ENCODE measurements around the gene SETBP1. TPM values are rescaled to one million over a fixed set of nuclear protein-coding genes. Genes with fewer than 3 reads are reported as not detected.

Gene SETBP1
- total RNA-seq, 2 experiments from 2014 or later, result 0.74 to 1.4 TPM

DNA sequence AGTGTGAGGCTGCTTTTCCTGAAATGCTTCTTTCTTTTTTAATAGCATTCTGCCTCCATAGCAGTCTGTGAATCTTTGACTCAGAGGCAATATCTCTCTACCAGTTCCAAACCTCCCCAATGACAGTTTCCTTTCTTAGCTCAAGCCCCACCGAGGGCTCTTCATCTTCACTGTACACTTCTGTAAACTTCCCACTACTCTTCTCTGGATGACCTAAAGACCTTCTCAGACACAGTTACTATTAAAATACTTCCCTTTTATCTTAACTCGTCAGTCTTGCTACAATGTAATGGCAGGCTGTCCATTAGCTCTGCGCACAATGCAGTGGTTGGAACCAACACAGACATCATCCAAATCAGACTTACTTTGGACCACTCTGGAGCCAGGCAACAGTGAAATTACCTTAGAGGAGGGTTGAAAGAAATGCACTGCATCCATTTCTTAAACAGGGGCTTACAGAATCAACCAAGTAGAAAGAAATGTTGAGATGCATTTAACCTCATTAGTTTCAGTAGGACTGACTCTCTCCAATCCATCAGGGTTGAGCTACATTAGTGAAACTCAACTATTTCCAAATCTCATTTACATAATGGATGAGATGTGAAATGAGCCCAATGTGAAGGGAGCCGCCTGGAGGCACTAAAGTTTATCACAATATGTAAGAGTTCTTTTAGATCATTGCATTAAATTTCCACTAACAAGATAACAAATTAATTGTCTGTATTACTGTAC, 343.8 kb downstream of the SETBP1 start:
- intact Hi-C loops (cut with micrococcal nuclease), result no loop called here
- DNase-seq, result no peak
- H3K9me3 Mint-ChIP-seq, result no peaks in the 10 kb centered on the region
- H3K27ac Mint-ChIP-seq, result no peak overlapping the region
- CTCF ChIA-PET, result interaction anchor here (0.6 kb wide), 1 partner anchor 1713 kb away, joined by 3 read pairs; no protein-coding TSS in a partner anchor
- no peaks in the 10 kb centered on the region for H3K27me3 Mint-ChIP-seq (ENCODE audit: low read depth)
- H3K4me3 Mint-ChIP-seq, result no peak overlapping the region
- H3K36me3 Mint-ChIP-seq (ENCODE audit: low read depth), result no peaks in the 10 kb centered on the region
- no peaks in the 10 kb centered on the region for H3K4me1 Mint-ChIP-seq (ENCODE audit: low read depth)

DNA sequence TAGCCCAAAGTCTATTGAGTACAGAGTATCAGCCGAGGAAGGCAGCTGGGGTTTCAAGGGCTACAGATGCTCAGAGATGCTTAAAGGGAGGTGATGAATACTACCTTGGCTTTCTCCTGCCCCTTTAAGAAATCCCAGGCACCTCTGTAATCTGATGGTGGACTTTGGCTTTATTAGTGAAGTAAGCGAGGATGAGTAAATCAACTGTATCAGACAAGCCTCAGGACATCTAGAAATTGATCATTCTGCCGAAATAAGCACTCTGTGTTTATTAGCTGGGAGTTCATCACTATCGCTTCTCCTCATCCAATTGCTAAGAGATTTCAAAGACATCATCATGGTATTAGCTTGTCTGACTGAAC, 344.4 kb downstream of the SETBP1 start:
- DNase-seq, result no peak
- no peaks in the 10 kb centered on the region for H3K27me3 Mint-ChIP-seq (ENCODE audit: low read depth)
- CTCF ChIA-PET, result no interaction called here
- no peaks in the 10 kb centered on the region for H3K36me3 Mint-ChIP-seq (ENCODE audit: low read depth)
- H3K4me1 Mint-ChIP-seq (ENCODE audit: low read depth), result no peaks in the 10 kb centered on the region
- no peak overlapping the region for H3K27ac Mint-ChIP-seq
- H3K4me3 Mint-ChIP-seq, result no peak overlapping the region
- intact Hi-C loops (cut with micrococcal nuclease), result no loop called here
- no peaks in the 10 kb centered on the region for H3K9me3 Mint-ChIP-seq

DNA sequence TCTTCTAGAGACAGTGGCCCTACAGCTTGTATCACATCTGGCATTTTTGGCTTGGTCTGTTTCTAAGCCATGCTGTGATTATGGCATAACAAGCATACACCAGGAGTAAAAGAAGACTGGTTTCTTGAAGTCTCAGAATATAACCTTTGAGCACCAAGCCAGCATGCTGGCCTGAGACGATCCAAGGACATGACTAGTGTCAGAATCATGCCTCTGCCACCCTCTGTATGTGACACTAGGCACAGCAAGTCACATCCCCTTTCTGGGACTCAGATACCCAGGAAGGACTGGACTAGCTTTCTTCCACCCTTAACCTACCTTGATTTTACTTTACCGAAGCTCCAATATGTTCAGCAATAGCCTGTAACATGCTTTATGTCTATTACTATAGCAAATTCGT, 345.5 kb downstream of the SETBP1 start:
- no peaks in the 10 kb centered on the region for H3K9me3 Mint-ChIP-seq
- H3K4me3 Mint-ChIP-seq, result no peak overlapping the region
- no peak for DNase-seq
- CTCF ChIA-PET, result no interaction called here
- no peaks in the 10 kb centered on the region for H3K36me3 Mint-ChIP-seq (ENCODE audit: low read depth)
- no peaks in the 10 kb centered on the region for H3K4me1 Mint-ChIP-seq (ENCODE audit: low read depth)
- H3K27me3 Mint-ChIP-seq (ENCODE audit: low read depth), result no peaks in the 10 kb centered on the region
- intact Hi-C loops (cut with micrococcal nuclease), result no loop called here
- H3K27ac Mint-ChIP-seq, result no peak overlapping the region

DNA sequence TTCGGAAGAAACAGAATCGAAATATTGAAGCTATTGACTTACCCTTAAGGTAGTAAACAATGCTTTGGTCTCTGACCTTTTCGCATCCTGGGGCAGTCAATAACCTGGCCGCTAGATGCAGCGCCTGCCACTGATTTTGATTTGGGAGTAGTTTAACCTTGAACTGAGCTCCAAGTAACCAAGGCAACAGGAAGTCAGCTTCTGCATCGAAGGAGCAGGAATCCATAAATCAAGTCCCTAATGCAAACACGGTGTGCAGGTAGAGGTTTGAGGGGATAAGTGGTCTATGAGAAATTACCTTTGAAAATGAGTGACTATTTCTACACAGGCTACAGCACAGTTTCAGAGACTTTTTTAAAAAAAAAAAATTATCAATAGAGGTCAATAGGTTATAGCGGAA, 353.5 kb downstream of the SETBP1 start:
- intact Hi-C loops (cut with micrococcal nuclease), result no loop called here
- no peaks in the 10 kb centered on the region for H3K4me1 Mint-ChIP-seq (ENCODE audit: low read depth)
- DNase-seq, result no peak
- CTCF ChIA-PET, result no interaction called here
- no peaks in the 10 kb centered on the region for H3K9me3 Mint-ChIP-seq
- H3K36me3 Mint-ChIP-seq (ENCODE audit: low read depth), result no peaks in the 10 kb centered on the region
- H3K4me3 Mint-ChIP-seq, result no peak overlapping the region
- H3K27ac Mint-ChIP-seq, result no peak overlapping the region
- no peaks in the 10 kb centered on the region for H3K27me3 Mint-ChIP-seq (ENCODE audit: low read depth)

DNA sequence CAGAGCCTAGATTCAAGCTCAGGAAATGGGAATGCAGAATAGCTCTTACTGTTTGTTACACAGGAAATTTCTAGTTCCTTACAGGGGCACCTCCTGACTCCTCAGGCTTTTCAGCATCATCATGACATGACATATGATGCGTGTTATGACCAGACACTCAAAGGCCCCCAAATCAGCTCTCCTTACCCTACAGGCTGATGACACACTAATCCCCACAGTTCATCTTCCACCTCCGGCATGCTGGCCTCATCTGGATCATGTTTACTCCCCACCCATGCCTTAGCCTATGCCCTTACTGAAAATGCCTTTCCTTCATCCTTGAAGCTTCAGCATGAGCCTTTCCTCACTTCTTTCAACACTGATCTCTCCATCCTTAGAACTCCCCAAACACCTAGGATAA, 356.9 kb downstream of the SETBP1 start:
- DNase-seq, result no peak
- Mint-ChIP-seq H3K27ac (no peak overlapping the region), H3K27me3 (ENCODE audit: low read depth) (no peaks in the 10 kb centered on the region), H3K36me3 (ENCODE audit: low read depth) (no peaks in the 10 kb centered on the region), H3K9me3 (no peaks in the 10 kb centered on the region), H3K4me3 (no peak overlapping the region), H3K4me1 (ENCODE audit: low read depth) (no peaks in the 10 kb centered on the region)
- intact Hi-C loops (cut with micrococcal nuclease), result no loop called here
- CTCF ChIA-PET, result no interaction called here

DNA sequence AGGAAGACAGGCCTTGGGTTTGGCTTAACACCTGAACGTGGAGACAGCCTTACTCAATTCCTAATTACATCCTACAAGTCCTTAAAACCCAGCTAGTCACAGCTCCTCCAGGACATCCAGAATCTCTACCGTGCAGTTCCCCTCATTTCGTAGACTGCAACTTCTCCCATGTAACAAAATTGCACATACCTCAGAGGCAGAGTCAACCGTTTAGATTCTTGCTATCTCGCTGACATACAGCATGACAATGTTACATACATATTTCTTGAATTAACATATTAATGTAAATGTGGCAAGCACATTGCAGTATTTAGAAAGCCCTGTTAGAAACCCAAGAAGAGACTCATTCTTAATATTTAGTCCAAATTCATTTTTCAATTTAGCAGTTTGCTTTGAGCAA, 358.7 kb downstream of the SETBP1 start:
- H3K4me1 Mint-ChIP-seq (ENCODE audit: low read depth), result no peaks in the 10 kb centered on the region
- no peak overlapping the region for H3K27ac Mint-ChIP-seq
- no peaks in the 10 kb centered on the region for H3K36me3 Mint-ChIP-seq (ENCODE audit: low read depth)
- no peak for DNase-seq
- CTCF ChIA-PET, result no interaction called here
- H3K9me3 Mint-ChIP-seq, result no peaks in the 10 kb centered on the region
- no peak overlapping the region for H3K4me3 Mint-ChIP-seq
- no peaks in the 10 kb centered on the region for H3K27me3 Mint-ChIP-seq (ENCODE audit: low read depth)
- intact Hi-C loops (cut with micrococcal nuclease), result no loop called here

DNA sequence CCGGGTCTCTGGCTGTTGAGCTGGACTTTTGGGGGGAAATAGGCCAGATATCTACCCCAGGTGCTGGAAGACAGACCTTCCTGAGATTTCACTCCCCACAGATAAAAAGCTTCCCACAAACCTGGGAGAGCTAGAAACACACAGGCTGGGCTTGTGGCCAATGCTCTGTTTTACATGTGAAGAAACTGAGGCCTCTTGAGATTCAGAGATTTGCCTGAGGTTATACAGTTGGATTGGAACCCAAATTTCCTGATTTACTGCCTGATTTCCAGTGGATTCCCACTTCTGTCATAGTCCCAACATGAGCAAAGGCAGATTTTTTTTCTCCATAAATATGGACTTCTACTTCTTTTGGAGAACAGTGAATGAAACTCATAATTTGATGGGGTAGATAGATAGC, 360.2 kb downstream of the SETBP1 start:
- H3K4me3 Mint-ChIP-seq, result no peak overlapping the region
- intact Hi-C loops (cut with micrococcal nuclease), result no loop called here
- no peaks in the 10 kb centered on the region for H3K4me1 Mint-ChIP-seq (ENCODE audit: low read depth)
- H3K9me3 Mint-ChIP-seq, result no peaks in the 10 kb centered on the region
- CTCF ChIA-PET, result no interaction called here
- H3K27ac Mint-ChIP-seq, result no peak overlapping the region
- no peak for DNase-seq
- no peaks in the 10 kb centered on the region for H3K27me3 Mint-ChIP-seq (ENCODE audit: low read depth)
- H3K36me3 Mint-ChIP-seq (ENCODE audit: low read depth), result no peaks in the 10 kb centered on the region

DNA sequence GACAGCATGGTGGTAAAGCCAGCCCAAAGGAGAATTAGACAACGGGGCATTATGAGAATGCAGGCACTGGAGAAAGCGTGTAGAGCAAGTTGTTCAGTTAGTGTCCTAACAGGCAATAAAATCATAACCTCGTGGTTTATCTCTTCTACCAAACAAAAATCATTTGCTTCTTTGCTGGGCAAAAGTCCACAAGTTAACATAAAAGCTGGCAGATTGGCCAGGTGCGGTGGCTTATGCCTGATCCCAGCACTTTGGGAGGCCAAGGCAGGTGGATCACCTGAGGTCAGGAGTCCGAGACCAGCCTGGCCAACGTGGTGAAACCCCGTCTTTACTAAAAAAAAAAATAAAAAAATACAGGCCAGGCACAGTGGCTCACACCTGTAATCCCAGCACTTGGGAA, 364.1 kb downstream of the SETBP1 start:
- H3K27ac Mint-ChIP-seq, result no peak overlapping the region
- intact Hi-C loops (cut with micrococcal nuclease), result no loop called here
- no peaks in the 10 kb centered on the region for H3K4me1 Mint-ChIP-seq (ENCODE audit: low read depth)
- no peaks in the 10 kb centered on the region for H3K27me3 Mint-ChIP-seq (ENCODE audit: low read depth)
- CTCF ChIA-PET, result interaction anchor here (1.2 kb wide), 1 partner anchor 132 kb away, joined by 3 read pairs; no protein-coding TSS in a partner anchor
- H3K9me3 Mint-ChIP-seq, result peaks cover 4% of the 10 kb centered on the region
- no peak overlapping the region for H3K4me3 Mint-ChIP-seq
- no peaks in the 10 kb centered on the region for H3K36me3 Mint-ChIP-seq (ENCODE audit: low read depth)
- no peak for DNase-seq

DNA sequence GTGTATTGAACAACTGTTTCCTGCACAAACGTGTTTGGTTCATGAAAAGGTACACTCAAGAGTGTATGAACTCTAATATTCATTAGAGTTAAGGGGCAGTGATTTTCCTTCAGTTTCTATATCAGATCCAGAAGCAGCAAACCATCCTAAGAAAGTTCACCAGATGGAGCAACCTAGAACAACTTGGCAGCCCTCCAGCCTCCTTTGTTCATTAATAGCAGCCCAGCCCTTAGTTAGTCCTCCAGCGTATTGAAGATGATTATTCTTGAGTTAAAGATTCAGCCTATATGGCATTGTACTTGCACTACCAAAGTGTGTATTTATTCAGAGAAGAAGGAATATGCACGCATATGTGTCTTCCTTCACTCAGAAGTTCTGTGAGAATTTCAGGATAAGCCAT, 365.5 kb downstream of the SETBP1 start:
- intact Hi-C loops (cut with micrococcal nuclease), result no loop called here
- Mint-ChIP-seq H3K4me3 (no peak overlapping the region), H3K27ac (no peak overlapping the region), H3K4me1 (ENCODE audit: low read depth) (no peaks in the 10 kb centered on the region), H3K9me3 (peaks cover 4% of the 10 kb centered on the region), H3K27me3 (ENCODE audit: low read depth) (no peaks in the 10 kb centered on the region), H3K36me3 (ENCODE audit: low read depth) (no peaks in the 10 kb centered on the region)
- DNase-seq, result no peak
- CTCF ChIA-PET, result no interaction called here

DNA sequence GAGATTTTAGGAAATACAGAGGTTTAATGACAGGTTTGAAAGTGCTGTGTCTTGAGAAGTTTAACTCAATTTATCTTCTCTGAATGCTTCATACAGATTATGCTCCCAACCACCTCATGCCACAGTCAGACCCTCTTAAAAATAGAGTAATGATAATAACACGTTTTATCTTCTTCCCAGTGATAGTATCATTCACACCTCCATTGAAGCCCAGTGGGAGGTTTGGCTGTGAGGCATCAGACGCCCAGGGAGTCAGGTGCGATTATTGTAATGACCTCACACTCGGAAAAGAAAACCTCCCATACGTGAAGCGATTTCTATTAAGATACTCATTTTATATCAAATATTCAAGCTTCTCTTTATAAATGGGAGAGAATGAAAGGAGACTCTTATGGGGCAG, 366.3 kb downstream of the SETBP1 start:
- CTCF ChIA-PET, result no interaction called here
- H3K27me3 Mint-ChIP-seq (ENCODE audit: low read depth), result no peaks in the 10 kb centered on the region
- H3K4me1 Mint-ChIP-seq (ENCODE audit: low read depth), result no peaks in the 10 kb centered on the region
- peaks cover 4% of the 10 kb centered on the region for H3K9me3 Mint-ChIP-seq
- no peak overlapping the region for H3K4me3 Mint-ChIP-seq
- DNase-seq, result no peak
- no peak overlapping the region for H3K27ac Mint-ChIP-seq
- H3K36me3 Mint-ChIP-seq (ENCODE audit: low read depth), result no peaks in the 10 kb centered on the region
- intact Hi-C loops (cut with micrococcal nuclease), result no loop called here

DNA sequence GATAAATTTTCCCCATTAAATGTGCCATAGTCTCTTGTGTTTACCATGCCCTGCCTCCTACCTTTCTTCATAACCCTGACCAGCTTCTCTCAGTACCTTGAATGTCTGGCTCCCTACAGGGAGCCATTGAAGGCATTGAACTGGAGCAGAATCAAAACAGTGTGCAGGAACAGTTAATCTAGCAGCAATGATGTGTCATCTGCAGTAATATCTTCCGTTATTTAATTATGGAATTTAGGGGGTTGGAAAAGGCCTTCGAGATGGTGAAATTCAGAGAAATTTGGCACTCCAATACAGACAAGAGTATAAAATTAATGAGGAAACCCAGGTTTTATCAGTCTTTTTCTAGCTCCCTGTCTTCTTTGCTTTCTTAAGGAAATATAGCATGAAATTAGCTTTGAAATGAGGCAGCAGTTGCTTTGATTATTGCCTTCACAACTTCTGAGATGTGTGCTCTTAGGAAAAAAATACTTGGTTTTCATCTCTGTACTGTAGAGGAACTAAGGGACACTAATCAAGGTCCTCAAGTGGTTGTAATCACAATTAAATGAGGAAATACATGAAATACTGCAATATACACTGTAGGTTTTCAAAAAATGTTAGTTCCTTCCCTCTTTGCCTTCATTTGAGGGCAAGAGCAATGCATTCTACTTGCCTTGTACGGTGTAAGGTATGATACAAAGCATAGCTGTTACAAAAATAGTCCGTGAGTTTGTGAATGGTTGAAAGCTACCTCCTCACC, 369.1 kb downstream of the SETBP1 start:
- no peak overlapping the region for H3K27ac Mint-ChIP-seq
- H3K4me1 Mint-ChIP-seq (ENCODE audit: low read depth), result no peaks in the 10 kb centered on the region
- no peaks in the 10 kb centered on the region for H3K27me3 Mint-ChIP-seq (ENCODE audit: low read depth)
- no peak overlapping the region for H3K4me3 Mint-ChIP-seq
- intact Hi-C loops (cut with micrococcal nuclease), result no loop called here
- H3K9me3 Mint-ChIP-seq, result peaks cover 4% of the 10 kb centered on the region
- DNase-seq, result no peak
- CTCF ChIA-PET, result interaction anchor here (0.6 kb wide), 1 partner anchor 767 kb away, joined by 4 read pairs; no protein-coding TSS in a partner anchor
- H3K36me3 Mint-ChIP-seq (ENCODE audit: low read depth), result no peaks in the 10 kb centered on the region

DNA sequence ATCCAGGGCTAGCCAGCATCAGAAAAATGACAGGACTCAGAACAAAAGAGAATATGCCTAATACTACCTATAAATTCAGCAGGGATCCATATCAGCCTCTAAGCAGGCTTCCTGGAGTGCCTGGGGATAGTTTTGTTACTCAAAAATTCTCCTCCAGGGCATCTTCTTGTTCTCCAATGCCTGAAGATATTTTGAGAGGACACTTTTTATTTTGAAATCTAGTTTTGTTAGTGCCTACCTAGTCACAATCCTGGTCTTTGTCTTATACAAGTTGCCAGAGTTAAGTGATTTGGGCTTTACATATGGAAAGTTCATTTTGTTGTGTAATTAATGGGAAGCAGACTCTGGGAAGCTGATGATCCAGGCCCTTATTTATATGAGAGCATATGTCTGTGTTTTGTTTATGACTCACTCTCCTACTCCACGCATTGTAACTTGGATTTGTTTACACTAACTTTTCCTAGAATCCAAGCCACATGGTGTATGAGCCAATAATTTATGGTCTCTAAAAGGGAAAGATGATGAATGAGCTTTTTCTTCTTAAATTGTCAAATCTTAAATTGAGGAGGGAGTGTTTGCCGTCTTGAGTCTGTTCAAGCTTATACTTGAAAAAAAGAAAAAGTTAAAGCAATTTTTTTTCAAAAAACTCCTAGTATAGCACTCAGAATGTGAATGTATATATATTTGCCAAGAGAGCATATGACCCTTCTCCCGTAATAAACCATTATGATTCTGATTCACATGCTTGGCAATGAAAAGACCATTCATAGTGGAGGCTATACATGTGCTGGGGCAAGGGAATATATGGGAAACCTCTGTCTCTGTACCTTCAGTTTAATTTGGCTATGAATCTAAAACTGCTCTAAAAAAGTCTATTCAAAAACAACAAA, 370.3 kb downstream of the SETBP1 start:
- H3K27me3 Mint-ChIP-seq (ENCODE audit: low read depth), result no peaks in the 10 kb centered on the region
- no peaks in the 10 kb centered on the region for H3K36me3 Mint-ChIP-seq (ENCODE audit: low read depth)
- H3K4me3 Mint-ChIP-seq, result no peak overlapping the region
- peaks cover 4% of the 10 kb centered on the region for H3K9me3 Mint-ChIP-seq
- DNase-seq, result no peak
- CTCF ChIA-PET, result no interaction called here
- H3K27ac Mint-ChIP-seq, result no peak overlapping the region
- intact Hi-C loops (cut with micrococcal nuclease), result no loop called here
- H3K4me1 Mint-ChIP-seq (ENCODE audit: low read depth), result no peaks in the 10 kb centered on the region

Measured in activated naive CD4-positive, alpha-beta T cell treated with anti-CD3 and anti-CD28 coated beads for 36 hours (primary cell).